H1 (cell line): ENCODE results near the gene LORICRIN. TPM values are rescaled to one million over a fixed set of nuclear protein-coding genes. Genes with fewer than 3 reads are reported as not detected.
A peak's percentile ranks its signal among the peaks of the same experiment; 100 is the strongest.

Experiments used
- ASH2L ChIP-seq: fragments of 200-600, 300-600 bp; sonication (generic); IDR thresholded peaks from one replicate; pipeline ENCODE4 v1.7.1; 2017; ENCODE audit warnings: low read length
- BACH1 ChIP-seq: IDR thresholded peaks from 2 replicates; pipeline ENCODE4 v1.6.1; 2012; ENCODE audit warnings: low read length, improper control_type of control experiment
- CTBP2 ChIP-seq: IDR thresholded peaks from 2 replicates; pipeline ENCODE4 v1.7.0; 2011; ENCODE audit warnings: borderline replicate concordance, mild to moderate bottlenecking, moderate library complexity, mixed read lengths, low read length; ENCODE audit not compliant: insufficient read depth, insufficient read length
- JUND ChIP-seq: IDR thresholded peaks from 2 replicates; pipeline ENCODE4 v1.6.1; 2011; ENCODE audit warnings: mild to moderate bottlenecking, improper control_type of control experiment, low read length
- KDM1A ChIP-seq: fragments of 200-600, 300-600 bp; sonication (generic); IDR thresholded peaks from 2 replicates; pipeline ENCODE4 v1.7.1; 2016; ENCODE audit warnings: mild to moderate bottlenecking, low read length, borderline replicate concordance
- MAFK ChIP-seq: IDR thresholded peaks from 2 replicates; pipeline ENCODE4 v1.6.1; 2012; ENCODE audit warnings: low read depth, mild to moderate bottlenecking, improper control_type of control experiment, low read length
- NRF1 ChIP-seq: IDR thresholded peaks from 2 replicates; pipeline ENCODE4 v1.6.1; 2011; ENCODE audit warnings: mild to moderate bottlenecking, low read depth, low read length, improper control_type of control experiment
- POLR2A ChIP-seq, 2 experiments: IDR thresholded peaks; 1 replicate in 1 of 2; 2 replicates in 1 of 2; pipeline ENCODE4 v1.6.1; 2011; ENCODE audit warnings: low read depth in 2 of 2, low read length in 2 of 2, mild to moderate bottlenecking in 2 of 2; ENCODE audit errors: control extremely low read depth in 1 of 2
- RBBP5 ChIP-seq: IDR thresholded peaks from 2 replicates; pipeline ENCODE4 v1.7.1; 2012; ENCODE audit warnings: low read depth, mild to moderate bottlenecking, inconsistent platforms, low read length, moderate library complexity, borderline replicate concordance
- SIX5 ChIP-seq: IDR thresholded peaks from 2 replicates; pipeline ENCODE4 v1.6.1; 2011; ENCODE audit warnings: mild to moderate bottlenecking, low read depth, low read length
- ZNF274 ChIP-seq: IDR thresholded peaks from 2 replicates; pipeline ENCODE4 v1.7.0; 2012; ENCODE audit warnings: low read length, borderline replicate concordance; ENCODE audit errors: extremely low read depth
- polyA plus RNA-seq, 7 experiments: library from polyadenylated mRNA; depleted of rRNA in 3 of 7; stranded (reverse) in 5 of 7; unstranded in 2 of 7; fragments of >200 nt in 5 of 7; fragments of 200-250 nt in 2 of 7; gene quantifications; 1 replicate in 5 of 7; 2 replicates in 1 of 7; 4 replicates in 1 of 7; pipeline versions ENCODE4 v1.2.1 to v1.2.3, GENCODE V29; 2011 to 2013; ENCODE audit warnings: missing spikeins in 2 of 7, mixed read lengths in 2 of 7
- total RNA-seq: library from RNA; stranded (reverse); fragmentation: NEBNext Ultra II Directional; extraction: Animal tissue kit (Norgen Biotek cat#: 25700); gene quantifications from 2 replicates; pipeline ENCODE4 v1.2.1, GENCODE V29; 2021
- TF ChIP-seq, protein P1 (sequence below): IDR thresholded peaks from 2 replicates; pipeline ENCODE4 v1.6.1; 2011; ENCODE audit warnings: low read length, improper control_type of control experiment

LORICRIN gene
- total and polyA plus RNA-seq, 2 of the 8 experiments (the other 6 are each of a cell fraction or from before 2014, with no cell fraction given) = not detected

DNA sequence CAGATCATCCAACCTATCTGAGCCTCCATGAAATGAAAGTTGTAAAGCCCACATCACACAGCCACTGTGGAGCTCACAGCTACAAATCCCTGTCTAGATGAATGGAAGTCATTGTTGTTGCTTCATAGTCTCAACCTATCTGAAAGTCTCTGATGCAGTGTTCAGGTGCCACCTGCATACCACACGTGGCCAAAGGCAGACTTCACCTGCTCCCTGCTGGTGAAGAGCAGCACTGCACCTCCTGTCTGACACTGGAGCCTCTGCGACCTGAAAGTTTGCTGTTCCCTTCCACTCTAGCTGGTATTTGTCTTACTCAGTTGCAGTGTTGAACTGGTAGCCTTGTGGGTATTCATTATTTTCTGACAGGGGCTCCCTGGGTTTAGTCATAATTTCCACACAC lies 18.4 kb downstream of the LORICRIN start (continued):
- TF ChIP-seq ZNF274 (no peak), MAFK (no peak), SIX5 (no peak), ASH2L (no peak), NRF1 (no peak), RBBP5 (no peak), KDM1A (peak; percentile 66; the same call in 1 of the 2 replicates), JUND (no peak), POLR2A (IDR thresholded peaks at IDR 0.05; ENCODE audit: control extremely low read depth in 1 of 2, low read depth in 2 of 2, low read length in 2 of 2) (no peak), BACH1 (no peak), CTBP2 (no peak)
- TF ChIP-seq, protein P1, sequence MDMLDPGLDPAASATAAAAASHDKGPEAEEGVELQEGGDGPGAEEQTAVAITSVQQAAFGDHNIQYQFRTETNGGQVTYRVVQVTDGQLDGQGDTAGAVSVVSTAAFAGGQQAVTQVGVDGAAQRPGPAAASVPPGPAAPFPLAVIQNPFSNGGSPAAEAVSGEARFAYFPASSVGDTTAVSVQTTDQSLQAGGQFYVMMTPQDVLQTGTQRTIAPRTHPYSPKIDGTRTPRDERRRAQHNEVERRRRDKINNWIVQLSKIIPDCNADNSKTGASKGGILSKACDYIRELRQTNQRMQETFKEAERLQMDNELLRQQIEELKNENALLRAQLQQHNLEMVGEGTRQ = peak; percentile 57; the same call in 1 of the 2 replicates
